Measurements from ENCODE around the gene MAEL.

GRCh38 chr1:166944186-166944967 lies 44.7 kb upstream of the MAEL start:
- no peak for TF ChIP-seq CTCF (IDR thresholded peaks at IDR 0.05; ENCODE audit: insufficient read depth, low read length)
- TF ChIP-seq POLR2AphosphoS5 (IDR thresholded peaks at IDR 0.05; ENCODE audit: low read depth) = no peak
- no peak for TF ChIP-seq GABPA (IDR thresholded peaks at IDR 0.05; ENCODE audit: low read depth)
- TF ChIP-seq REST (IDR thresholded peaks at IDR 0.05; ENCODE audit: insufficient replicate concordance, low read depth) = no peak
- TF ChIP-seq SPI1 (IDR thresholded peaks at IDR 0.05; ENCODE audit: borderline replicate concordance, low read depth) = no peak

Data from HL-60 (cell line).